Testis (tissue), 3 donors: ENCODE results near the gene RRAD. TPM values are rescaled to one million over a fixed set of nuclear protein-coding genes. Genes with fewer than 3 reads are reported as not detected.

Experiments used
- DNase-seq: peaks from one replicate; pipeline ENCODE4 v3.0.0-alpha.2; 2019
- H3K27ac ChIP-seq, 2 donors: fragments of 200-600 bp; sonication (generic); one replicate each; pipeline ENCODE4 v1.5.1; 2019
- H3K27me3 ChIP-seq: fragments of 200-600 bp; sonication (generic); one replicate; pipeline ENCODE4 v1.5.1; 2019
- H3K36me3 ChIP-seq: fragments of 200-600 bp; sonication (generic); one replicate; pipeline ENCODE4 v1.5.1; 2017; ENCODE audit warnings: low read depth; ENCODE audit errors: missing control alignments
- H3K4me1 ChIP-seq: fragments of 200-600 bp; sonication (generic); one replicate; pipeline ENCODE4 v1.5.1; 2019
- H3K4me3 ChIP-seq, 2 donors: fragments of 200-600 bp; sonication (generic); one replicate each; pipeline ENCODE4 v1.5.1; 2017 to 2019
- H3K9me3 ChIP-seq: fragments of 200-600 bp; sonication (generic); one replicate; pipeline ENCODE4 v1.5.1; 2017
- CTCF ChIP-seq, 3 experiments: fragments of 450-650 bp in 2 of 3; fragments of 200-600 bp in 1 of 3; sonication (generic) in 1 of 3; IDR thresholded peaks; one replicate each; pipeline ENCODE4 v1.5.1; 2016 to 2019; ENCODE audit warnings: antibody characterized with exemption in 3 of 3, mild to moderate bottlenecking in 2 of 3, moderate library complexity in 1 of 3
- POLR2A ChIP-seq: fragments of 450-650 bp; IDR thresholded peaks from one replicate; pipeline ENCODE4 v1.6.1; 2017; ENCODE audit warnings: antibody characterized with exemption, mild to moderate bottlenecking, moderate library complexity
- WGBS, 2 donors: methylation state at CpG; one replicate each; pipeline ENCODE4 v1.1.5; 2018; 5-methylcytosine and 5-hydroxymethylcytosine counted together
- intact Hi-C: fragments of 100-400 bp; cut with DNase I; formaldehyde crosslinking; loops from one replicate; pipeline ENCODE4 v1.15.1; 2023; ENCODE audit warnings: low total_unique reads
- polyA plus RNA-seq: library from polyadenylated mRNA; stranded (reverse); fragments of 350-450 nt; fragmentation: Illumina TruSeq; extraction: RNeasy Lipid Tissue Mini Kit (QIAGEN cat#74804); gene quantifications from one replicate; pipeline ENCODE4 v1.2.3, GENCODE V29; 2014; ENCODE audit warnings: low read depth, low replicate concordance; ENCODE audit not compliant: insufficient read depth
- total RNA-seq, 2 donors: library from RNA; depleted of rRNA; stranded (reverse); fragments of >200 nt; gene quantifications; one replicate each; pipeline ENCODE4 v1.2.3, GENCODE V29; 2016

The RRAD gene
- total and polyA plus RNA-seq, 3 donors from 2014 or later, result 9.1 to 19.4 (median 12.4) TPM

GRCh38 chr16:66874079-66874775, 51.1 kb downstream of the RRAD start:
- H3K36me3 ChIP-seq, result no peaks in the 10 kb centered on the region
- H3K4me3 ChIP-seq, result no peak overlapping the region
- peak overlapping the region; percentile 37 to 69 for H3K27ac ChIP-seq
- H3K9me3 ChIP-seq, result no peaks in the 10 kb centered on the region
- TF ChIP-seq POLR2A (no peak), CTCF (IDR thresholded peaks at IDR 0.05) (no peak)
- 39 to 50% methylated on average over 1 of the region's 1 CpG for WGBS, 2 donors
- H3K27me3 ChIP-seq, result no peaks in the 10 kb centered on the region
- peaks cover 9% of the 10 kb centered on the region for H3K4me1 ChIP-seq
- DNase-seq, result peak; percentile 55
- intact Hi-C loops, result no loop called here

- intact Hi-C loops, result no loop called here
- TF ChIP-seq POLR2A (no peak), CTCF (IDR thresholded peaks at IDR 0.05) (no peak)
- Histone ChIP-seq H3K4me3 (no peak overlapping the region), H3K27ac (peak overlapping the region; percentile 49 to 79), H3K27me3 (no peaks in the 10 kb centered on the region), H3K9me3 (no peaks in the 10 kb centered on the region), H3K36me3 (no peaks in the 10 kb centered on the region), H3K4me1 (peaks cover 9% of the 10 kb centered on the region)
- DNase-seq, result no peak
Measured at GRCh38 chr16:66873685-66874055, 51.7 kb downstream of the RRAD start.

GRCh38 chr16:66872943-66873684, 52.2 kb downstream of the RRAD start:
- Histone ChIP-seq H3K4me3 (peak overlapping the region; percentile 40 to 45), H3K36me3 (no peaks in the 10 kb centered on the region), H3K27ac (peak overlapping the region; percentile 49 to 79), H3K4me1 (peaks cover 9% of the 10 kb centered on the region), H3K27me3 (no peaks in the 10 kb centered on the region), H3K9me3 (no peaks in the 10 kb centered on the region)
- DNase-seq, result peak; percentile 93
- WGBS, 2 donors, result 2 to 3% methylated on average over 23 to 30 of the region's 39 CpGs
- intact Hi-C loops, result no loop called here
- no peak for TF ChIP-seq POLR2A
- peak; percentile 78 to 91 (median 89) for TF ChIP-seq CTCF (IDR thresholded peaks at IDR 0.05)

DNA sequence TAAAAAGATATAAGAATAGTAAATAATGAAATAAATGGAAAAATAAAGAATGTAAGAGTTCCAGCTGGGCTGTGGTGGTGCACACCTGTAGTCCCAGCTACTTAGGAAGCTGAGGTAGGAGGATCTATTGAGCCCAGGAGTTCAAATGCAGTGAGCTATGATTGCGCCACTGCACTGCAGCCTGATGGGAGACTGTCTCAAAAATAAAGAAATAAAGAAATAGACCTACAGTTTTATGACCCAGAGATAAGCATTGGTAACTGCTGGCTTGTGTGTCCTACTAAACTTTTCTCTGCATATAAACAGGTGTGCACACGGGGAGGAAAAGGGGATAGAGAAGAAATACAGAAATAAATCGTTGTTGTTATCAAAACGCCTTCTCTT, 52.8 kb downstream of the RRAD start:
- intact Hi-C loops, result no loop called here
- TF ChIP-seq CTCF (IDR thresholded peaks at IDR 0.05) (no peak), POLR2A (no peak)
- DNase-seq, result no peak

More for the DNA sequence above, 52.8 kb downstream of the RRAD start:
- no peaks in the 10 kb centered on the region for H3K9me3 ChIP-seq
- H3K27me3 ChIP-seq, result no peaks in the 10 kb centered on the region
- 36 to 39% methylated on average over 4 of the region's 4 CpGs for WGBS, 2 donors
- peak overlapping the region in 1 of 2 donors; percentile 79 for H3K27ac ChIP-seq
- peaks cover 9% of the 10 kb centered on the region for H3K4me1 ChIP-seq
- H3K4me3 ChIP-seq, result peak overlapping the region; percentile 40 to 45
- no peaks in the 10 kb centered on the region for H3K36me3 ChIP-seq
